Ramos (cell line): ENCODE measurements around the gene DNPEP.

ENCODE experiments used
- in situ Hi-C: fragments of 300-500 bp; cut with MboI; formaldehyde crosslinking; loops from one replicate; pipeline ENCODE4 v1.14.3; 2022; ENCODE audit warnings: low sequenced_read_pairs; ENCODE audit not compliant: unreplicated experiment

The DNPEP gene

GRCh38 chr2:219387306-219388120 lies at the start of gene DNPEP:
Gene DNPEP, minus strand, starts transcription at chr2:219387912. Its CDS starts 118 bp downstream, at chr2:219387794.
- in situ Hi-C loops: no loop called here

- in situ Hi-C loops: no loop called here
Observed at GRCh38 chr2:219437141-219437540, 49.4 kb upstream of the DNPEP start.

- in situ Hi-C loops: no loop called here
Observed at GRCh38 chr2:219436491-219436890, 48.8 kb upstream of the DNPEP start.

GRCh38 chr2:219435701-219436100 lies 48.0 kb upstream of the DNPEP start:
- in situ Hi-C loops: no loop called here

GRCh38 chr2:219434718-219435525 lies 47.2 kb upstream of the DNPEP start, which contains the start of gene SPEG:
Gene SPEG, plus strand, starts transcription at chr2:219434843. Its CDS starts 135 bp downstream, at chr2:219434978.
- in situ Hi-C loops: no loop called here

GRCh38 chr2:219434468-219434717 lies 46.7 kb upstream of the DNPEP start:
- in situ Hi-C loops: no loop called here

GRCh38 chr2:219433666-219434467 lies 46.2 kb upstream of the DNPEP start:
- in situ Hi-C loops: no loop called here

GRCh38 chr2:219430633-219431615 lies 43.2 kb upstream of the DNPEP start:
- in situ Hi-C loops: no loop called here

GRCh38 chr2:219429958-219430606 lies 42.4 kb upstream of the DNPEP start:
- in situ Hi-C loops: no loop called here

- in situ Hi-C loops: no loop called here
Observed at GRCh38 chr2:219428469-219428868, 40.8 kb upstream of the DNPEP start.

GRCh38 chr2:219426534-219427136 lies 38.9 kb upstream of the DNPEP start:
- in situ Hi-C loops: no loop called here

- in situ Hi-C loops: no loop called here
Observed at GRCh38 chr2:219426068-219426443, 38.3 kb upstream of the DNPEP start.

GRCh38 chr2:219425238-219426067 lies 37.7 kb upstream of the DNPEP start:
- in situ Hi-C loops: no loop called here

GRCh38 chr2:219423652-219424377 lies 36.1 kb upstream of the DNPEP start:
- in situ Hi-C loops: no loop called here

GRCh38 chr2:219422952-219423534 lies 35.3 kb upstream of the DNPEP start:
- in situ Hi-C loops: no loop called here

GRCh38 chr2:219421323-219421722 lies 33.6 kb upstream of the DNPEP start:
- in situ Hi-C loops: no loop called here

GRCh38 chr2:219420687-219421086 lies 33.0 kb upstream of the DNPEP start:
- in situ Hi-C loops: no loop called here
